GM20000 (cell line): ENCODE results near the gene DIAPH3.

ENCODE experiments used
- DNase-seq: peaks from one replicate; pipeline ENCODE4 v3.0.0; 2012; ENCODE audit warnings: low spot score
- TF ChIP-seq, protein P1 (sequence below): IDR thresholded peaks from 2 replicates; pipeline ENCODE4 v1.5.1; 2012; ENCODE audit warnings: mild to moderate bottlenecking, control low read depth; ENCODE audit errors: extremely low read depth, missing control alignments

DIAPH3 gene

DNA sequence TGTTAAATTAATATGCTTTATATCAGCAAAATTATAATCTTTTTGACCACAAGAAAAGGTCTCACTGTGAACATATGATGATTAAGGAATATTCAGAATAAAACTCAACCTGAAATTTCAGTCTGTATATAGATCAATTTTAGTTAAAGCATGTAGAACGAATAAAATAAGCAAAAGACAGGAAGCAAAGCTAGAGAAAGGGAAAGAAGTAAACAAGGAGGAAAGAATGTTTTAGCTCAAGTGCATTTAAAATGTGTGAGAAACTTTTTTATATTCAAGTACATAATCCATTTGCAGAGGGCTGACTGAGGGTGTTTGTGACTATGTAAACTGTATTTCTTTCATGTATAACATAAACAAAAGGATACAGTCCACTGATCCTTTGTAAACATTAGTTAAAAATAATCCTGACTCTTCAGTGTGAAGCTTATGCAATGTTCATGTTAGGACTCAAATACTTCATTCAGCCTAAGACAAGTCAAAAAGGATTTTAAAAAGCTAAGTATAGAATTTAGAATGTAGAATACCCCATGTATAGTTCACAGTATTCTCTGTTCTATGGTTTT is 472.1 kb downstream of the DIAPH3 start:
- TF ChIP-seq, protein P1, sequence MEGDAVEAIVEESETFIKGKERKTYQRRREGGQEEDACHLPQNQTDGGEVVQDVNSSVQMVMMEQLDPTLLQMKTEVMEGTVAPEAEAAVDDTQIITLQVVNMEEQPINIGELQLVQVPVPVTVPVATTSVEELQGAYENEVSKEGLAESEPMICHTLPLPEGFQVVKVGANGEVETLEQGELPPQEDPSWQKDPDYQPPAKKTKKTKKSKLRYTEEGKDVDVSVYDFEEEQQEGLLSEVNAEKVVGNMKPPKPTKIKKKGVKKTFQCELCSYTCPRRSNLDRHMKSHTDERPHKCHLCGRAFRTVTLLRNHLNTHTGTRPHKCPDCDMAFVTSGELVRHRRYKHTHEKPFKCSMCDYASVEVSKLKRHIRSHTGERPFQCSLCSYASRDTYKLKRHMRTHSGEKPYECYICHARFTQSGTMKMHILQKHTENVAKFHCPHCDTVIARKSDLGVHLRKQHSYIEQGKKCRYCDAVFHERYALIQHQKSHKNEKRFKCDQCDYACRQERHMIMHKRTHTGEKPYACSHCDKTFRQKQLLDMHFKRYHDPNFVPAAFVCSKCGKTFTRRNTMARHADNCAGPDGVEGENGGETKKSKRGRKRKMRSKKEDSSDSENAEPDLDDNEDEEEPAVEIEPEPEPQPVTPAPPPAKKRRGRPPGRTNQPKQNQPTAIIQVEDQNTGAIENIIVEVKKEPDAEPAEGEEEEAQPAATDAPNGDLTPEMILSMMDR: no peak
- no peak for DNase-seq

DNA sequence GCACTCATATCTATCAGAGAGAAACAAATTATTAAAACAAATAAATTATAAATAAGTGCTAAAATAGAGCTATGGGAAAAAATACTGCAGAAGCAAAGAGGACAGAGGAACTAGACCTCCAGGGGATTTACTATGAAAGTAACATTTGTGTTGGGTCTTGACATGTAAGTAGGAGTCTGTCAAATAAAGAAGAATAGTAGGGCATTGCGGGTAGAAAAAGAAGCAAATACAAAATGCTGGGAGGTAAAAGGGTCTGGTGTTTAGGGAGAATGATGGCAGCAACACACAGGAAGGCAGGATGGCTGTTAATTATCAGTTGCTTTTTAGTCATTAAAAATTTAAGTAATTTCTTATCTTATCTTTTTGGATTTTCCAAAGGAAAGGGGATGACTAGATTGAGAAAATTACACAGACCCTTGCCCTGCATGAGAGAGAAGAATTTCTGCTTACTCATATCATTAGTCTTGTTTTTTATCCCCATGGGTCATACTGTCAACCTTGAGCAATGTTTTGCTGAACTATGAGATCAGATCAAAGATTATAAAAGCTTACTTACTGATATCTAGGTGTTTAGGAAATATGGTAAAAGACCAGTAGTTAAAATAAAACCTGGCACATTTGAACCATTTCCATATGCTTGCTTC is 472.7 kb downstream of the DIAPH3 start:
- DNase-seq: no peak

DNA sequence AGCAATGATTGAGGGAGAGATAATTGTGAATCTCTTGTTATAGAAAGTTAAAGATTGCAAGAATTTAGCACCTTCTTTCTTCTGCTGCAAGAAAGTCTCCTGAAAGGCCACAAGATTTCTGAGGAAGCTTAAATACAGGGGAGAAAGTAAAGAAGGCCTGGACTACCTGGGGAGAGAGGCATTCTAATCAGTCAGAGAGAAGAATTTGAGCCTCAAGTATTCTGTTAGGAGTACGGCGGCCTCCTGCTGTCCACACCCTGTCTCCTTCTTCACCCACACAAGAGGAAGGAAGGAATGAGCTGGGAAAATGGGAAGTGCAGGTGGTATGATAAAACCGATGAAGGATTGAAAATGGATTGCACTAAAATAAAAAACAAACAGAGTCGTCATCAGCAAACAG is 474.7 kb downstream of the DIAPH3 start:
- TF ChIP-seq, protein P1: no peak
- no peak for DNase-seq

More for the DNA sequence above, 472.7 kb downstream of the DIAPH3 start:
- TF ChIP-seq, protein P1: no peak

DNA sequence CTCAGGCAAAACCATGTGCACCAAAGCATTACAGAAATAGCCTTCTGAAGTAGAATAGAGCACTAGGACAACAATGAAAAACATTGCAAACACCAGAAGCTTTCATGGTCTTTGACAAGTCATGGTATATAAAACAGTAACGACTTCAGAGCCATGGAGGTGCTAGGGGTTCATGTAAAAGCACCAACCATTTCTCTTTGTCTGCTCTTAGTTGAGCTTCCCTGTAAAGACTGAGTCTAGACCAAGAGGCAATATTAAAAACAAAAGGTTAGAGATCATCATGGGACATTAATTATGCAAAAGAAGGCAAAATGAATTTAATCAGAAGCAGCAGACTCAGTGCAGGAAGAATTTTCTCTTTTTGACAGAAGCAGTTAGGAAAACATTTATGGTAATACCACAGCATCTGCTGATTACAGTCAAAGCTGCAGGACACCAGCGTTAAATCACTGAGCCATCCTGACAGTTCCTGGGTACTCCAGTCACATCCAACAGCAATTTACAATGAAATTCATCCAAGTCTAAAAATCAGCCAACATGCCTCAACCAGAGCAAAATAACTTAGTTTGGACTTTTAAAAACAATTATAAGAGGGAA is 476.8 kb downstream of the DIAPH3 start:
- DNase-seq: no peak
- TF ChIP-seq, protein P1: no peak

DNA sequence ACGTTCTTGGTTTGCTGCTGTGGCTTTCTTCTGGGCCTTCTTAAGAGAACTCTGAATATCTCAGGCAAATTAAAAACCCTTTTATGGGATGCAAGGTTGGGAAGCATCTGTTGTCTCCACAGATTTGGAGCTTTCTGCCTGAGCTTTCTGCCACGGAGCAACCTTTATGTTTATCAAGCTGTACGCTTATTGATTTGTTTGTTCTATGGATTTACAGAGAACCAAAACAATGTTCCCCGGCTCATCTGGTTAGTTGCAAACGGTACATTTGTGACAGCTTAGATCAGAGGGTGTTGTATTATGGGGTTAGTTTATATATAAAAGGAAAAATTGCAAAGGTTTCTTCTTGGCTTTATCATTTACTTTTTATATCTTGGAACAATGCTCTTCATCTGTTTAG is 479.6 kb downstream of the DIAPH3 start:
- no peak for DNase-seq
- TF ChIP-seq, protein P1: no peak

DNA sequence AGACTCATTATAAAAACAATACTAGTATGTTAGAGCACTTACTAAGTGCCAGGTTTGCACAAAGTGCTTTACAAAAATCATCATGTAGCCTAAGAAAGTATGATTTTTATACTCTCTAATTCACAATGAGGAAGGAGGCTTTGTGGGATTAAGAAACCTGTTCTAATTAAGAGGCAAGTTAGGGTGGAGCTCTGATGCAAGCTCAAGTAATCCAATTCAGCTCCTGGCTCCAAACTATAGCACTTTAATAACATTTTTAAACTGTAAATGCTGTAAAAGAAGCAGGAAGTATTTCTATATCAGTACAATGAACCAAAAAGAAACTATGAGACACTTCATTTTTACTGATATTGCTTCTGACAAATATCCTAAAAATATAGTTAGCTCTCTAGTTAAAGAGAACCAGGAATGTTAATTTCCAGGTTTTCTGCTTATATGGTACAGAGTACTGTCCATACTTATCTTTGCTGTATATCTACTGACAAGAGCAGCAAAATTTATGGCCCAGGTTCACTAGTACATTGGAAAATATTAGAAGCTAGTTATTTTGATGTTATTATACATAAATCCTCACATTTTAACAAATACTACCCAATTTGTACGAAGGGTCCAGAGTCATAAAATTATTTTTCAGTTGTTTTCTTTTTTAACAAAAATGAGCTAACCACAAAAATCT is 482.0 kb downstream of the DIAPH3 start:
- no peak for DNase-seq
- TF ChIP-seq, protein P1: no peak
